ENCODE data around the gene PGD.

Gene PGD

DNA sequence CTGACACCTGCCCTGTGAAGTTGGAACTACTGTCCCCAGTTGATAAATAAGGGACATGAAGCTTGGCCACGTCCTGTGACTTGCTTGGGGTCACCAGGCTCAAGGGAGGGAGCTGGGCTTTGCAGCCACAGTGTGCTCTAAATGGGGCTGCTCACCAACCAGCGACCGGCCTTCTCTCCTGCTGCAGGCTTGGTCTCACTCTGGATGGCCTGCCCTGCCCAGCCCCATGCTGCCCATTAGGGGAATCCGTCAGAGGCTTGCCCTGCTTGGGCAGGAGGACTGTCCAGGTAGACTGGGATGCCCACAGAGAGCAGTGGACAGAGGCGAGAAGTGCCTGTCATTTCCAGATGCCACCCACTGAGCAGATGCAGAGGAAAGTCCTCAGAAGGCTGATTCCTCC, 30.1 kb downstream of the PGD start:
- no peak for DNase-seq (ENCODE audit: low read depth)
- no peak for TF ChIP-seq CTCF (conservative IDR thresholded peaks at IDR 0.05; ENCODE audit: control insufficient read depth, insufficient read depth, low read depth, low read length)

DNA sequence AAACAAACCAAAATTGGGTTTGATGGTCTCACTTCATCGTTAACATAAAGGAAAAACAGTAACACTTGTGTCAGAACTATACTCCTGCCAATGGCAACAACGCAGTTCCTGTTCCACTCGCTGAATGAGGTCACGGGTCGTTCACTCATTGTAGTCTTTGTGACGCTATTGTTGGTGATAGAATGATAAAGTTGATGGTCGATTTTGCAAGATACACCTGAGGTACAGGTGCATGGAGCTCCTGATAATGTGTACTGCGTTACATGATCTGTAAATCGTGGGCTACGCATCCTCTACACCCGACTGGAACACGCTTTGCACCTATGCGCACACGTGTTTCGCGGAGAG, 31.0 kb downstream of the PGD start:
- peak; percentile 65 for DNase-seq (ENCODE audit: low read depth)
- H3K4me3 ChIP-seq (ENCODE audit: control insufficient read depth, low read depth, low read length), result peak overlapping the region; percentile 89
- TF ChIP-seq CTCF (conservative IDR thresholded peaks at IDR 0.05; ENCODE audit: control insufficient read depth, insufficient read depth, low read depth, low read length), result no peak

More for the DNA sequence above, 30.1 kb downstream of the PGD start:
- H3K4me3 ChIP-seq (ENCODE audit: control insufficient read depth, low read depth, low read length), result no peak overlapping the region

DNA sequence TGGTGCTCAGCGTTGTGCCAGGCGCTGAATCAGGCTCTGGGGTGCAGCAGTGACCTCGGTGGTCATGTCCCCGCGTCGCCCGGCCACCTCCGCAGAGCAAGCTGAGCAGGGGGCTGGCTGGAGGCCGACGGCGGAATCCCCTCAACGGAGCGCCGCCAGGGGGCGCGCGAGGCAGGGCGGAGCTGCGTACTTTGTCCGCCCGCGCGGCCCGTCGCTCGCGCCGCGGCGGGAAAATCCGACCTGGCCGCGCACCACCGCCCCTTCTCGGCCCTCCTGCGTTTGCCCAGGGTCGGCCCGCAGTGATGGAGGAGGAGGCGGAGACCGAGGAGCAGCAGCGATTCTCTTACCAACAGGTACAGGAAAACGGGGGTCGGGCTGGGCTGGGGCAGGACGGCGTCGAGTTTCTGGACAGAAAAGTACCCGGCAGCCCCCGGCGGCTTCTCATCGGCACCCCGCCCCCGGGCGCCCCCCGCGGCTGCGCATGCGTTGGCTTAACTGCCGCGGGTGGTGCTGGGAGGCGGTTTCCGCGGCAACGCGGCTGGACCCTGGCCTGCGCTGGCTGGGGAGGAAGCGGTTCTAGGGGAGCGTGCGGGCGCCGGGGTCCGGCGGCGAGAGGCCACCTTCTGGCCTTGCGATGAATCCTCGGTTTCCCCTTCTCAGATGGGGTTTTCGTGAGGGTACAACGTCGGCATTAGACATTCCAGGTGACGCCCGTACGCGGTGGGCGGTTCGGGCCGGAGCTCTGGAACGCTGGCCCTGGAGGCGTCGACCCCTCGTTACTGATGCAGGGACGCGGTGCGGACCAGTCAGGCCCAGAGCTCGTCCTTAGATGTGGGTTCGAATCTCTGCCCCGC, 31.6 kb downstream of the PGD start, which contains the start of gene CENPS:
TSS of gene CENPS (plus strand) at position 218 of the 854 bp plus-strand sequence. CDS start at position 303, 85 bp downstream.
- peak within 1 kb of the TSS; percentile 89 for H3K4me3 ChIP-seq (ENCODE audit: control insufficient read depth, low read depth, low read length)
- TF ChIP-seq CTCF (conservative IDR thresholded peaks at IDR 0.05; ENCODE audit: control insufficient read depth, insufficient read depth, low read depth, low read length), result peak; percentile 48
- peak; percentile 76 for DNase-seq (ENCODE audit: low read depth)

DNA sequence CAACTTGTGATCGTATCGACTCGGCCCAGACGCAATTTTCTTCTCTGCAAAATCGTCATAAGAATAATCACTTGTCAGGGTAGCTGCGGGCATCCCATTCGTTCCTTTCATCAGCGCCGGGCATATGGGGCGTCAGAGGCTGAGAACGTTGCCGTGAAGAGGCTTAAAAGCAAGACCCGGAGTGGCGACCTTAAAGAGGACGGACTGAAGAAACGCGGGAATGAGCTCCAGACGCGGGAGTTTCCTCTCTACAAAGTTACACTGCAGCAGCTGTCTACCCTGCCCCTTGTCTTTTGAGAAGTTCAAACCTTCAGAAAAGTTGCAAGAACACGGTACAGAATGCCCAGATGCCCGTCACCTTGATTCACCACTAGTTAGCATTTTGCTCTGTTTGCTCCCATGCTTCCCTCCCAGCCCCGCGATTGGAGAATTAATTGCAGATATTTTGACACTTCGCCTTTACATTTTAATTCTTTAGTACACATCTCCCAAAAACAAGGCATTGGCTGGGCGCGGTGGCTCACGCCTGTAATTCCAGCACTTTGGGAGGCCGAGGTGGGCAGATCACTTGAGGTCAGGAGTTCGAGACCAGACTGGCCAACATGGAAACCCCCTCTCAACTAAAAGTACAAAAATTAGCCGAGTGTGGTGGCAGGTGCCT, 32.3 kb downstream of the PGD start:
- TF ChIP-seq CTCF (conservative IDR thresholded peaks at IDR 0.05; ENCODE audit: control insufficient read depth, insufficient read depth, low read depth, low read length), result no peak
- peak; percentile 35 for DNase-seq (ENCODE audit: low read depth)
- peak overlapping the region; percentile 89 for H3K4me3 ChIP-seq (ENCODE audit: control insufficient read depth, low read depth, low read length)

DNA sequence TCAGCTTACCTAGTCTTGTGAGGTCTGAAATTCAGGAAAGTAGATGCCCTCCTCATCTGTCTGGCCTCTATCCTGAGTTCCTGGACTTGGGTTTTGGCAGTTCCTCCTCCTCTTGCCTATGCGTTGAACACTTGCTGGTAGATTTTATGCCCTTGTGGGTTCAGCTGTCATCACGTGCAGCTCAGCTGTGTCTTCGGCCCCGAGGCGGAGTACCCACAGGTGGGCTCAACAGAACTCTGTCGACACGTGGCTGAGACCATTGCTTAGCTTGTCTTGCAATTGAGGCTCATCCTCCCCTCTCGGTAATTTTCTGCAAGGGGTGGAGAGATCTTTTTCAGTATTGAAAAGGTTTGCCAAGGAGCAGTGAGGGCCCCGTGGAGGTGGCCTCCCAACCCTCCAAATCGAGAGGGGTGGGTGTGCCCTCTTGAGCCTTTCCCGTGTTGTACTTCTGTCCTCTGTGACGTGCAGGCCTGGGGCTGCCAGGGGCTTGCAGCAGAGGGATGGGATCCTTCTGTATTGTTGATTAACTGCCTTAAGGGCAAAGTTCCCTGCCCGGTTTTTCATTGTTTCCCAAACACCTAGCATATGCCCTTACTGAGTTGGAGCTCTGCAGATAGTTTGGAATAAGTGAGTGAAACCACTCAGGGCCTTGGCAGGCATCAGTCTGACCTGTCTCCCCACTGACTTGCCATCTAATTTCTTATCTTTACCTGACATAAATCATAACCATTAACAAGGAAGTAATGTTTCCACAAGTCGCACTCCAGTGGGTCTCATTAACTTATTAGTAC, 34.2 kb downstream of the PGD start:
- no peak for TF ChIP-seq CTCF (conservative IDR thresholded peaks at IDR 0.05; ENCODE audit: control insufficient read depth, insufficient read depth, low read depth, low read length)
- DNase-seq (ENCODE audit: low read depth), result no peak
- no peak overlapping the region for H3K4me3 ChIP-seq (ENCODE audit: control insufficient read depth, low read depth, low read length)

GRCh38 chr1:10433790-10434189, 34.9 kb downstream of the PGD start:
- no peak for TF ChIP-seq CTCF (conservative IDR thresholded peaks at IDR 0.05; ENCODE audit: control insufficient read depth, insufficient read depth, low read depth, low read length)
- no peak for DNase-seq (ENCODE audit: low read depth)
- H3K4me3 ChIP-seq (ENCODE audit: control insufficient read depth, low read depth, low read length), result no peak overlapping the region
